Mesothelial cell of epicardium (in vitro differentiated cells): ENCODE data around the gene YPEL5. TPM values are rescaled to one million over a fixed set of nuclear protein-coding genes. Genes with fewer than 3 reads are reported as not detected.

Experiments
- DNase-seq, 2 experiments: peaks; one replicate each; pipeline ENCODE4 v3.0.0; 2021; ENCODE audit warnings: low spot score in 2 of 2; ENCODE audit not compliant: unreplicated experiment in 2 of 2
- H3K27ac Mint-ChIP-seq: 2 replicates; pipeline ENCODE4 v1.8.0; 2021; ENCODE audit warnings: mixed read lengths
- H3K27me3 Mint-ChIP-seq: 2 replicates; pipeline ENCODE4 v1.8.0; 2021; ENCODE audit warnings: low read depth, mixed read lengths
- H3K36me3 Mint-ChIP-seq: 2 replicates; pipeline ENCODE4 v1.8.0; 2021; ENCODE audit warnings: mixed read lengths
- H3K4me1 Mint-ChIP-seq: 2 replicates; pipeline ENCODE4 v1.8.0; 2021; ENCODE audit warnings: mixed read lengths
- H3K4me3 Mint-ChIP-seq: 2 replicates; pipeline ENCODE4 v1.8.0; 2021; ENCODE audit warnings: mild to moderate bottlenecking, moderate library complexity, mixed read lengths
- H3K9me3 Mint-ChIP-seq: 2 replicates; pipeline ENCODE4 v1.8.0; 2021; ENCODE audit warnings: mixed read lengths
- total RNA-seq: library from RNA; stranded (reverse); gene quantifications from 3 replicates; pipeline ENCODE4 v1.2.1, GENCODE V29; 2021
- TF ChIP-seq, protein P1 (sequence below): fragments of 200-600 bp; sonication (generic); IDR thresholded peaks from one replicate; pipeline ENCODE4 v1.5.0; 2021; ENCODE audit warnings: antibody characterized with exemption; ENCODE audit not compliant: unreplicated experiment

Gene YPEL5
- total RNA-seq, 1 donor from 2014 or later: 79.4 TPM

- Mint-ChIP-seq H3K27me3 (no peaks in the 10 kb centered on the region), H3K27ac (no peak overlapping the region), H3K4me1 (peaks cover 49% of the 10 kb centered on the region), H3K4me3 (no peak overlapping the region), H3K36me3 (peaks cover 19% of the 10 kb centered on the region), H3K9me3 (no peaks in the 10 kb centered on the region)
- TF ChIP-seq, protein P1, sequence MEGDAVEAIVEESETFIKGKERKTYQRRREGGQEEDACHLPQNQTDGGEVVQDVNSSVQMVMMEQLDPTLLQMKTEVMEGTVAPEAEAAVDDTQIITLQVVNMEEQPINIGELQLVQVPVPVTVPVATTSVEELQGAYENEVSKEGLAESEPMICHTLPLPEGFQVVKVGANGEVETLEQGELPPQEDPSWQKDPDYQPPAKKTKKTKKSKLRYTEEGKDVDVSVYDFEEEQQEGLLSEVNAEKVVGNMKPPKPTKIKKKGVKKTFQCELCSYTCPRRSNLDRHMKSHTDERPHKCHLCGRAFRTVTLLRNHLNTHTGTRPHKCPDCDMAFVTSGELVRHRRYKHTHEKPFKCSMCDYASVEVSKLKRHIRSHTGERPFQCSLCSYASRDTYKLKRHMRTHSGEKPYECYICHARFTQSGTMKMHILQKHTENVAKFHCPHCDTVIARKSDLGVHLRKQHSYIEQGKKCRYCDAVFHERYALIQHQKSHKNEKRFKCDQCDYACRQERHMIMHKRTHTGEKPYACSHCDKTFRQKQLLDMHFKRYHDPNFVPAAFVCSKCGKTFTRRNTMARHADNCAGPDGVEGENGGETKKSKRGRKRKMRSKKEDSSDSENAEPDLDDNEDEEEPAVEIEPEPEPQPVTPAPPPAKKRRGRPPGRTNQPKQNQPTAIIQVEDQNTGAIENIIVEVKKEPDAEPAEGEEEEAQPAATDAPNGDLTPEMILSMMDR: no peak
- DNase-seq: no peak
Measured at GRCh38 chr2:30152385-30152784, 5.6 kb downstream of the YPEL5 start.

DNA sequence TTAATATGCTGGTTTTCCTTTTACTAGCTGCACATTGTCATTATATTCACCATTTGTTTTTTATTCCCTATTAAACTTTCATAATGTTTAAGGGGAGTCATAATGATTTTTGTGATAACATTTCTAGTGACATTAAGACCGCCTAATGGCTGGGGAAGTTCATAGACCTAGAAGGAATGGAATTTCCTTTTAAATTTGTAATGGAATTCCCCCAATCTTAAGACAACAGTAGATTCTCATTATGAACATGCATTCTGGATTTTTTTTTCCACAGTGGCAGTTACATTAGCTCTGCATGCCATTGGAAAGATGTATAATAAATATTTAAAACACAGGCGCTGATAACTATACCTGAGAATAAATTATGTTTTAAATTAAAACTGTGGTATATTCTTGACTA lies 8.4 kb downstream of the YPEL5 start:
- Mint-ChIP-seq H3K27me3 (no peaks in the 10 kb centered on the region), H3K4me3 (no peak overlapping the region), H3K27ac (no peak overlapping the region), H3K4me1 (peaks cover 27% of the 10 kb centered on the region), H3K36me3 (peaks cover 45% of the 10 kb centered on the region), H3K9me3 (no peaks in the 10 kb centered on the region)
- TF ChIP-seq, protein P1: no peak
- no peak for DNase-seq

- no peaks in the 10 kb centered on the region for H3K27me3 Mint-ChIP-seq
- no peak overlapping the region for H3K4me3 Mint-ChIP-seq
- no peak overlapping the region for H3K27ac Mint-ChIP-seq
- H3K4me1 Mint-ChIP-seq: peaks cover 19% of the 10 kb centered on the region
- TF ChIP-seq, protein P1: no peak
- H3K36me3 Mint-ChIP-seq: peaks cover 49% of the 10 kb centered on the region
- DNase-seq: no peak
- H3K9me3 Mint-ChIP-seq: no peaks in the 10 kb centered on the region
Measured at GRCh38 chr2:30155889-30156658, 9.3 kb downstream of the YPEL5 start.

- no peak overlapping the region for H3K27ac Mint-ChIP-seq
- no peak overlapping the region for H3K4me3 Mint-ChIP-seq
- H3K9me3 Mint-ChIP-seq: no peaks in the 10 kb centered on the region
- no peaks in the 10 kb centered on the region for H3K27me3 Mint-ChIP-seq
- peaks cover 41% of the 10 kb centered on the region for H3K36me3 Mint-ChIP-seq
- H3K4me1 Mint-ChIP-seq: peaks cover 13% of the 10 kb centered on the region
- TF ChIP-seq, protein P1: no peak
- DNase-seq: no peak
Measured at GRCh38 chr2:30157616-30158015, 10.8 kb downstream of the YPEL5 start.

- Mint-ChIP-seq H3K27me3 (no peaks in the 10 kb centered on the region), H3K36me3 (peaks cover 38% of the 10 kb centered on the region), H3K4me3 (no peak overlapping the region)
Measured at GRCh38 chr2:30159766-30160165, 13.0 kb downstream of the YPEL5 start.

More at GRCh38 chr2:30159766-30160165, 13.0 kb downstream of the YPEL5 start:
- Mint-ChIP-seq H3K4me1 (peaks cover 16% of the 10 kb centered on the region), H3K9me3 (no peaks in the 10 kb centered on the region), H3K27ac (no peak overlapping the region)
- no peak for DNase-seq
- TF ChIP-seq, protein P1: no peak
